ENCODE measurements around the gene FAM199X.

DNA sequence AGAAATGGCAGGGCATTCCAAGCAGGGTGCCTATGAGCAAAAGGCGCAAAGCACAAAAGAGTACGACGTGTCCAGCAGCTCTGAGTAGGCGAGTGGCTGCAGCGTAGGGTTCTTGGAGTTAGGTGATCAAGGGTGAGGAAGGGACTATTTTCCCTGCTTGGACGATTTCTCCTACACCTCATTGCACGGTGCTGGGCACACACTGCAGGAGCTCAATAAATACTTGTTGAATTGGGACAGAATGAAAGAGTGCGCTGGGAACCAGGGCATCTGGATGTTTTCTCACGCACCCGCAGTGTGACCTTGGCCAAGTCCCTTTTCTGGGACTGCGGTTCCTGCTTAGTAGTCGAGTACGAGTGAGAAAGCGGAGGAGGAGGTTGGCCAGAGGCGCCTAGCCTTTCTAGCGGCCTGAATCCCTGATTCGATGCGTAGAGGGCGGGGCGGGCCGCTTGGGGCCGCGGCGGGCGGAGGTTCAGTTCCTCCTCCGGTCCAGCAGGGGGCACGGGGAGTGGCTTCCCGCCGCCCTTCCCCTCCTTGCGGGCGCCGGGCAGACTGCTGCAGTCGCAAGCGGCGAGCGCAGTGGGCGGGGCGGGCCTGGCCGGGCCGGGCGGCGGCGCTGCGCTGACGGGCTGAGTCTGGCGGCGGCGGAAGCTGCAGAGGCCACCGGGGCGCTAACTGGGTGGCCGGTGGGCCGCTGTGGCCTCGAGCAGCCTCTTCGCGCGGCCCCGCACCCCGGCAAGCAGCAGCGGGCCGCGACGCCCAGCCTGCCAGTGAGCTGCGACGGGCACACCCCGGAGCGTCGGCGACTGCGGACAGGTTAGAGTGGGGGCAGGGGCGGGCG is at the start of gene FAM199X:
- TF ChIP-seq CTCF (IDR thresholded peaks at IDR 0.05), result peak in 5 of 7 experiments; percentile 31 to 82 (median 68)
- no peak for TF ChIP-seq EP300 (IDR thresholded peaks at IDR 0.05)
- no peak for TF ChIP-seq POLR2A (IDR thresholded peaks at IDR 0.05)

Data from stomach (tissue), 4 donors.